H9 (cell line): Measurements from ENCODE around the gene MRPL16. TPM values are rescaled to one million over a fixed set of nuclear protein-coding genes. Genes with fewer than 3 reads are reported as not detected.

ENCODE experiments used
- DNase-seq: peaks from one replicate; pipeline ENCODE4 v3.0.0-alpha.2; 2017
- H2AFZ ChIP-seq: one replicate; pipeline ENCODE4 v1.6.1; 2013; ENCODE audit warnings: mild to moderate bottlenecking, low read length, control low read depth, moderate library complexity
- H2AK5ac ChIP-seq: 2 replicates; pipeline ENCODE4 v1.6.1; 2013; ENCODE audit warnings: low read length, control low read depth, mixed read lengths; ENCODE audit not compliant: insufficient read length
- H2BK120ac ChIP-seq: one replicate; pipeline ENCODE4 v1.6.1; 2013; ENCODE audit warnings: low read depth, mild to moderate bottlenecking, low read length, control low read depth, inconsistent platforms; ENCODE audit not compliant: poor library complexity, severe bottlenecking
- H2BK12ac ChIP-seq: 2 replicates; pipeline ENCODE4 v1.6.1; 2013; ENCODE audit warnings: low read length, control low read depth, mixed read lengths, low read depth; ENCODE audit not compliant: insufficient read length
- H2BK15ac ChIP-seq: 2 replicates; pipeline ENCODE4 v1.6.1; 2013; ENCODE audit warnings: low read depth, low read length, control low read depth
- H2BK20ac ChIP-seq: one replicate; pipeline ENCODE4 v1.6.1; 2013; ENCODE audit warnings: low read depth, mild to moderate bottlenecking, low read length, control low read depth, inconsistent platforms; ENCODE audit not compliant: poor library complexity, severe bottlenecking
- H2BK5ac ChIP-seq: 2 replicates; pipeline ENCODE4 v1.6.1; 2013; ENCODE audit warnings: low read length, control low read depth, mixed read lengths; ENCODE audit not compliant: insufficient read length
- H3K14ac ChIP-seq: 2 replicates; pipeline ENCODE4 v1.6.1; 2013; ENCODE audit warnings: low read length, control low read depth; ENCODE audit not compliant: insufficient read depth
- H3K18ac ChIP-seq: 2 replicates; pipeline ENCODE4 v1.6.1; 2013; ENCODE audit warnings: low read depth, mild to moderate bottlenecking, mixed read lengths, low read length, control low read depth; ENCODE audit not compliant: insufficient read length
- H3K23ac ChIP-seq: 2 replicates; pipeline ENCODE4 v1.6.1; 2013; ENCODE audit warnings: low read length, control low read depth, mixed read lengths, low read depth; ENCODE audit not compliant: insufficient read length
- H3K23me2 ChIP-seq: 2 replicates; pipeline ENCODE4 v1.6.1; 2013; ENCODE audit warnings: low read depth, mild to moderate bottlenecking, mixed read lengths, low read length, control low read depth; ENCODE audit not compliant: insufficient read length, poor library complexity, severe bottlenecking
- H3K27ac ChIP-seq: 2 replicates; pipeline ENCODE4 v1.5.1; 2013; ENCODE audit warnings: low read length, control low read depth, mixed read lengths, low read depth; ENCODE audit not compliant: insufficient read length
- H3K27me3 ChIP-seq: 2 replicates; pipeline ENCODE4 v1.6.1; 2013; ENCODE audit warnings: low read length, control low read depth, inconsistent platforms; ENCODE audit not compliant: insufficient read depth
- H3K4ac ChIP-seq: 2 replicates; pipeline ENCODE4 v1.6.1; 2013; ENCODE audit warnings: low read depth, mild to moderate bottlenecking, control low read depth, inconsistent platforms, low read length, moderate library complexity
- H3K4me1 ChIP-seq: 2 replicates; pipeline ENCODE4 v1.6.1; 2013; ENCODE audit warnings: low read length, control low read depth, inconsistent platforms; ENCODE audit not compliant: insufficient read depth
- H3K4me2 ChIP-seq: 2 replicates; pipeline ENCODE4 v1.6.1; 2013; ENCODE audit warnings: low read length, control low read depth, mixed read lengths; ENCODE audit not compliant: insufficient read length, insufficient read depth
- H3K56ac ChIP-seq: 2 replicates; pipeline ENCODE4 v1.6.1; 2013; ENCODE audit warnings: low read depth, mild to moderate bottlenecking, mixed read lengths, low read length, control low read depth; ENCODE audit not compliant: insufficient read length
- H3K79me1 ChIP-seq: 2 replicates; pipeline ENCODE4 v1.6.1; 2013; ENCODE audit warnings: low read depth, mild to moderate bottlenecking, moderate library complexity, low read length, control low read depth, inconsistent platforms; ENCODE audit not compliant: insufficient read depth, poor library complexity, severe bottlenecking
- H3K79me2 ChIP-seq: 2 replicates; pipeline ENCODE4 v1.6.1; 2013; ENCODE audit warnings: low read length, control low read depth, inconsistent platforms; ENCODE audit not compliant: insufficient read depth
- H3K9ac ChIP-seq: 2 replicates; pipeline ENCODE4 v1.6.1; 2013; ENCODE audit warnings: low read length, control low read depth, mixed read lengths; ENCODE audit not compliant: insufficient read length; ENCODE audit errors: extremely low read depth
- H3K9me3 ChIP-seq: one replicate; pipeline ENCODE4 v1.6.1; 2013; ENCODE audit warnings: low read depth, low read length, inconsistent platforms; ENCODE audit not compliant: control insufficient read depth
- H3T11ph ChIP-seq: one replicate; pipeline ENCODE4 v1.6.1; 2013; ENCODE audit warnings: mild to moderate bottlenecking, low read length, control low read depth, inconsistent platforms
- H4K20me1 ChIP-seq: one replicate; pipeline ENCODE4 v1.6.1; 2013; ENCODE audit not compliant: control insufficient read depth, insufficient read length, insufficient read depth
- H4K5ac ChIP-seq: 2 replicates; pipeline ENCODE4 v1.6.1; 2013; ENCODE audit warnings: low read depth, mild to moderate bottlenecking, mixed read lengths, low read length, control low read depth; ENCODE audit not compliant: insufficient read length
- H4K8ac ChIP-seq: replicated peaks from 2 replicates; pipeline ENCODE4 v1.6.1; 2013; ENCODE audit warnings: low read length, control low read depth, mixed read lengths, low read depth; ENCODE audit not compliant: insufficient read length
- H4K91ac ChIP-seq: 2 replicates; pipeline ENCODE4 v1.6.1; 2013; ENCODE audit warnings: low read depth, mild to moderate bottlenecking, moderate library complexity, mixed read lengths, low read length, control low read depth; ENCODE audit not compliant: insufficient read length
- H3K27ac Mint-ChIP-seq, 3 experiments: 2 replicates in 2 of 3; 3 replicates in 1 of 3; pipeline ENCODE4 v1.8.0; 2020 to 2021; ENCODE audit warnings: mixed read lengths in 3 of 3, mild to moderate bottlenecking in 1 of 3, moderate library complexity in 1 of 3
- H3K27me3 Mint-ChIP-seq: 2 replicates; pipeline ENCODE4 v1.8.0; 2021; ENCODE audit warnings: low read depth, mild to moderate bottlenecking, moderate library complexity, mixed read lengths
- H3K36me3 Mint-ChIP-seq, 3 experiments: 2 replicates in 2 of 3; 3 replicates in 1 of 3; pipeline ENCODE4 v1.8.0; 2020 to 2021; ENCODE audit warnings: low read depth in 3 of 3, mixed read lengths in 3 of 3; ENCODE audit not compliant: insufficient read depth in 1 of 3
- H3K4me1 Mint-ChIP-seq, 2 experiments: 2 replicates each; pipeline ENCODE4 v1.8.0; 2020; ENCODE audit warnings: mixed read lengths in 2 of 2
- H3K4me3 Mint-ChIP-seq, 2 experiments: 2 replicates in 1 of 2; 3 replicates in 1 of 2; pipeline ENCODE4 v1.8.0; 2020 to 2021; ENCODE audit warnings: mild to moderate bottlenecking in 2 of 2, mixed read lengths in 2 of 2, moderate library complexity in 1 of 2
- H3K9me3 Mint-ChIP-seq, 2 experiments: 2 replicates in 1 of 2; 3 replicates in 1 of 2; pipeline ENCODE4 v1.8.0; 2020; ENCODE audit warnings: mild to moderate bottlenecking in 2 of 2, mixed read lengths in 2 of 2, moderate library complexity in 1 of 2
- WGBS: extraction: QIAGEN DNeasy Blood & Tissue Kit; methylation state at CpG from one replicate; pipeline ENCODE4 v1.1.7; 2013; ENCODE audit warnings: missing lambda C conversion rate, low lambda C conversion rate, mixed read lengths; ENCODE audit not compliant: insufficient read length; ENCODE audit errors: extremely low coverage; 5-methylcytosine and 5-hydroxymethylcytosine counted together
- total RNA-seq: library from RNA; stranded (reverse); gene quantifications from 2 replicates; pipeline ENCODE4 v1.2.1, GENCODE V29; 2021
- TF ChIP-seq, protein P1 (sequence below): fragments of 200-600 bp; sonication (generic); conservative IDR thresholded peaks from 3 replicates; pipeline ENCODE4 v1.8.0; 2021; ENCODE audit warnings: antibody characterized with exemption, mild to moderate bottlenecking

The MRPL16 gene
- total RNA-seq, 1 experiment from 2014 or later, result 87.1 TPM

DNA sequence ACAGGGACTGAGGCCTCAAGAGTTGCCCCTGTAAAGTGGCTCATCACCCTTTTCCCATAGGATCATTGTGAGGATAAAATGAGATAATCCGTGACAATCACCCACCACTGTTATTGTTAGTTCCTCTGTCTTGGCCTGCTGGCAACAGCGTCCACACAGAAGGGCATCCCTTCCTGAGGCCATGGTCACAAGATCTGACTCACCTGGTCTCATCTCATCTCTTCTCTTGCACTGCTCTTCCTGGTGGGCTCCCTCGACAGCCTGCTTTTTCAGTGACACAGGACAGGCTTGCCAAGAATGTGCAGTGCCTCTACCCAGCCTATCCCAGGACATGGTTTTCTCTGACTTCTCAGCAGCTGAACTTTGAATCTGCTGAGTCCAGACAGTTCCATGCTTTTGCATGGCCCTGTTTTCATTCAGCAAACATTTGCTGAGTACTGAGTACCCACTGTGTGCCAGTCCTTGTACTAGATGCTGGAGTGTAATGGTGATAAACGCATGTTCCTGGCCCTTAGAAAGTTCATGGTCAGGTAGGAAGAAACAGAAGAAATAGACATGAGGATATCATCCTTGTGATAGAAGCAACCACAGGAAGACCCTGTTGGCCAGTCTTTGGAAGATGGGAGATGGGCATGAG is 52.1 kb downstream of the MRPL16 start:
- H3K4me1 Mint-ChIP-seq, result peaks cover 35 to 39% of the 10 kb centered on the region in 2 experiments
- no peak overlapping the region for H4K91ac ChIP-seq
- no CpG with 5 or more reads among the region's 4 CpGs for WGBS
- H3K27me3 Mint-ChIP-seq, result peaks cover 6% of the 10 kb centered on the region
- no peaks in the 10 kb centered on the region; a peak in 1 of 5 replicates for H3K9me3 Mint-ChIP-seq
- no peak overlapping the region for H2AK5ac ChIP-seq
- H2BK12ac ChIP-seq, result no peak overlapping the region
- no peak overlapping the region for H4K8ac ChIP-seq
- H3K14ac ChIP-seq, result no peak overlapping the region
- no peaks in the 10 kb centered on the region for H4K20me1 ChIP-seq
- no peak for DNase-seq
- H3K4ac ChIP-seq, result no peak overlapping the region
- peaks cover 33% of the 10 kb centered on the region; the same call in 1 of the 2 replicates for H3K79me2 ChIP-seq
- no peak overlapping the region for H3K9ac ChIP-seq
- no peak overlapping the region for H2BK5ac ChIP-seq
- H3K4me3 Mint-ChIP-seq, result no peak overlapping the region
- no peaks in the 10 kb centered on the region for H3K9me3 ChIP-seq
- no peak overlapping the region for H3K27ac Mint-ChIP-seq
- peaks cover 17% of the 10 kb centered on the region for H3K79me1 ChIP-seq
- peaks cover 5 to 13% (median 7%) of the 10 kb centered on the region in 3 experiments; a peak in 6 of 7 replicates for H3K36me3 Mint-ChIP-seq
- no peak overlapping the region for H2AFZ ChIP-seq
- no peak overlapping the region for H3K27ac ChIP-seq
- no peak overlapping the region for H3K23ac ChIP-seq
- no peak overlapping the region for H4K5ac ChIP-seq
- H2BK15ac ChIP-seq, result no peak overlapping the region
- H3K23me2 ChIP-seq, result peaks cover 19% of the 10 kb centered on the region
- TF ChIP-seq, protein P1, sequence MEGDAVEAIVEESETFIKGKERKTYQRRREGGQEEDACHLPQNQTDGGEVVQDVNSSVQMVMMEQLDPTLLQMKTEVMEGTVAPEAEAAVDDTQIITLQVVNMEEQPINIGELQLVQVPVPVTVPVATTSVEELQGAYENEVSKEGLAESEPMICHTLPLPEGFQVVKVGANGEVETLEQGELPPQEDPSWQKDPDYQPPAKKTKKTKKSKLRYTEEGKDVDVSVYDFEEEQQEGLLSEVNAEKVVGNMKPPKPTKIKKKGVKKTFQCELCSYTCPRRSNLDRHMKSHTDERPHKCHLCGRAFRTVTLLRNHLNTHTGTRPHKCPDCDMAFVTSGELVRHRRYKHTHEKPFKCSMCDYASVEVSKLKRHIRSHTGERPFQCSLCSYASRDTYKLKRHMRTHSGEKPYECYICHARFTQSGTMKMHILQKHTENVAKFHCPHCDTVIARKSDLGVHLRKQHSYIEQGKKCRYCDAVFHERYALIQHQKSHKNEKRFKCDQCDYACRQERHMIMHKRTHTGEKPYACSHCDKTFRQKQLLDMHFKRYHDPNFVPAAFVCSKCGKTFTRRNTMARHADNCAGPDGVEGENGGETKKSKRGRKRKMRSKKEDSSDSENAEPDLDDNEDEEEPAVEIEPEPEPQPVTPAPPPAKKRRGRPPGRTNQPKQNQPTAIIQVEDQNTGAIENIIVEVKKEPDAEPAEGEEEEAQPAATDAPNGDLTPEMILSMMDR, result no peak
- no peak overlapping the region for H3T11ph ChIP-seq
- 0 out of 2 replicates have a peak, but pooled peaks cover 4% of the 10 kb centered on the region for H3K4me1 ChIP-seq
- no peak overlapping the region for H2BK120ac ChIP-seq
- no peak overlapping the region for H3K4me2 ChIP-seq
- no peak overlapping the region for H3K18ac ChIP-seq
- no peaks in the 10 kb centered on the region for H3K27me3 ChIP-seq
- H3K56ac ChIP-seq, result no peak overlapping the region
- no peak overlapping the region for H2BK20ac ChIP-seq
